Erythroblast (primary cell): ENCODE measurements around the gene C5AR2.
"Not testable (repeated sequence)": the region's sequence is repeated elsewhere in the genome, so short reads cannot be mapped to it uniquely, and the experiment has no call there.

ENCODE experiments used
- GATA1 ChIP-seq: IDR thresholded peaks from 2 replicates; pipeline ENCODE4 v1.6.1; 2011; ENCODE audit warnings: low read depth, mild to moderate bottlenecking, control low read depth, low read length, moderate library complexity
- POLR2A ChIP-seq: IDR thresholded peaks from 2 replicates; pipeline ENCODE4 v1.6.1; 2011; ENCODE audit warnings: mild to moderate bottlenecking, low read length

DNA sequence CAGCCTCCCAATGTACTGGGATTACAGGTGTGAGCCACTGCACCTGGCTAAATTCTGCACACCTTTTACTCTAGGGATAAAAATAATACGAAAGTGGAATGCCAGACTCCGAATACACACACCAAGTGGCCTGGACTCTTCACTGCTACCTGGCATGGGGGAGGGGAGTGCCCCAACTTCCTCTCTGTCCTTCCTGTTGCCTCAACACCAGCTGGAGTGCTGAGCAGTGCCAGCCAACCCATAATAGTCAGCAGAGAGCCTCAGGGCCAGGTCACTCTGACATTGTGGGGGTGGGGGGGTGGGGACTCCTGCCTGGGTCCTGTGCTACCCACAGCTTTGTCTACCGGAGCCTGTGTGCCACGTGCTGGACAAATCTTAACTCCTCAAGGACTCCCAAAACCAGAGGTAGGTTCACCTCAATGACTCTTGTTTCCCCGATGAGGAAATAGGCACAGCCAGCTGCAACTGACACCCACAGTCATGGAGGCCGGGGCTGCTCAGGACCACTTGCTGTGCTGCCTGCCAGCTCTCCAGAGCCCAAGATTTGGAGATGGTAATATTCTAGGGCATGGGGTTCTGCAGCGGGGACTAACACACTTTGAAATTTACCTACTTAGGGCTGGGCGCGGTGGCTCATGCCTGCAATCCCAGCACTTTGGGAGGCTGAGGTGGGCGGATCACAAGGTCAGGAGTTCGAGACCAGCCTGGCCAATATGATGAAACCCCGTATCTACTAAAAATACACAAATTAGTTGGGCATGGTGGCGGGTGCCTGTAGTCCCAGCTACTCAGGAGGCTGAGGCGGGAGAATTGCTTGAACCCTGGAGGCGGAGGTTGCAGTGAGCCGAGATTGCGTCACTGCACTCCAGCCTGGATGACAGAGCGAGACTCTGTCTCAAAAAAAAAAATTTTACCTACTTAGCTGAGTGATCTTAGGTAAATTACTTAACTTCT, 5.1 kb downstream of the C5AR2 start:
- not testable (repeated sequence) for TF ChIP-seq POLR2A, GATA1
